HUES64 (cell line): ENCODE results near the gene PCSK5.

Experiments used
- H3K27ac ChIP-seq: 2 replicates; pipeline ENCODE4 v1.7.0; 2013; ENCODE audit warnings: low read depth, low read length, inconsistent platforms
- H3K27me3 ChIP-seq: 2 replicates; pipeline ENCODE4 v1.6.1; 2013; ENCODE audit warnings: mild to moderate bottlenecking, low read length; ENCODE audit not compliant: insufficient read depth
- H3K36me3 ChIP-seq: 2 replicates; pipeline ENCODE4 v1.6.1; 2013; ENCODE audit warnings: mild to moderate bottlenecking, low read length; ENCODE audit not compliant: insufficient read depth
- H3K4me1 ChIP-seq: 2 replicates; pipeline ENCODE4 v1.6.1; 2013; ENCODE audit warnings: mild to moderate bottlenecking, low read length, moderate library complexity; ENCODE audit not compliant: insufficient read depth
- H3K4me3 ChIP-seq: 2 replicates; pipeline ENCODE4 v1.5.1; 2013; ENCODE audit warnings: mild to moderate bottlenecking, low read length, moderate library complexity
- H3K9ac ChIP-seq: 2 replicates; pipeline ENCODE4 v1.6.1; 2013; ENCODE audit warnings: mild to moderate bottlenecking, low read depth, low read length
- H3K9me3 ChIP-seq: 2 replicates; pipeline ENCODE4 v1.6.1; 2013; ENCODE audit warnings: low read depth, low read length; ENCODE audit not compliant: insufficient read depth
- WGBS: fragments of 150-250, 120-280 bp; methylation state at CpG from one replicate; pipeline ENCODE4 v1.1.7; 2013; ENCODE audit warnings: missing lambda C conversion rate; 5-methylcytosine and 5-hydroxymethylcytosine counted together

PCSK5 gene

DNA sequence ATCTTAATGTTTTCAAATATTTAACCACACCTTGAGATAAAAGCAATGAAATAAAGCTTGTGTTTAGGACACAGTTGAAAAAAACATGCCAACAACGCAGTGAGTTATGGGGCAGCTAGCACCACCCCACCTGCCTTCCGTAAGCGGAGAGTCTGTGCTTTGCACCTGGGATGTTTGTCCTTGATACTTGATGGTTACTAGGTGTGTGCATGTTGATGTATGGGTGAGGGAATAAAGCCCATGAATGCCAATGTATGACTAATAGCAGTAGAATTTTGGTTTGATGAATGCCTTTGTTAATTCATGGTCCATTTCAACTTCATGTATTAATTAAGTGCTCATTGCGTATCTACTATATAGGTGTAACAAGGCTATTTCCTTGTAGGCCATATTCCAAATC lies 74.0 kb downstream of the PCSK5 start:
- Histone ChIP-seq H3K27me3 (no peaks in the 10 kb centered on the region), H3K9ac (no peak overlapping the region), H3K9me3 (no peaks in the 10 kb centered on the region), H3K4me3 (no peak overlapping the region), H3K4me1 (0 out of 2 replicates have a peak, but pooled peaks cover 6% of the 10 kb centered on the region), H3K27ac (no peak overlapping the region), H3K36me3 (no peaks in the 10 kb centered on the region)
- 96% methylated on average over 4 of the region's 4 CpGs for WGBS

DNA sequence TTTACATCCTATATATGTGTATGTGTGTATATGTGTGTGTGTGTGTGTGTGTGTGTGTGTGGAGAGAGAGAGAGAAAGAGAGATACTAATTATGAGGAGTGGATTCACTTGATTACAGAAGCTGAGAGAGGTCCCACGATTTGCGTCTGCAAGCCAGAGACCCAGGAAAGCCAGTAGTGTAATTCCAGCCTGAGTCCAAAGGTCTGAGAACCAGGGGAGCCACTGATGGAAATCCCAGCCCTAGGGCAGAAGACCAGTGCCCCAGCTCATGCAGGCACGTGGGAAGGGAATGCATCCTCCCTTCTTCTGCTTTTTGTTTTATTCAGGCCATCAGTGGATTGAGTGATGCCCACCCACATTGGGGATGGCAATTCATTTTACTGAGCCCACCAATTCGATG lies 74.8 kb downstream of the PCSK5 start:
- H3K9me3 ChIP-seq = no peaks in the 10 kb centered on the region
- H3K4me1 ChIP-seq = 0 out of 2 replicates have a peak, but pooled peaks cover 6% of the 10 kb centered on the region
- no peaks in the 10 kb centered on the region for H3K27me3 ChIP-seq
- no peak overlapping the region for H3K27ac ChIP-seq
- no peak overlapping the region for H3K9ac ChIP-seq
- H3K4me3 ChIP-seq = no peak overlapping the region
- H3K36me3 ChIP-seq = no peaks in the 10 kb centered on the region
- WGBS = 94% methylated on average over 4 of the region's 4 CpGs

DNA sequence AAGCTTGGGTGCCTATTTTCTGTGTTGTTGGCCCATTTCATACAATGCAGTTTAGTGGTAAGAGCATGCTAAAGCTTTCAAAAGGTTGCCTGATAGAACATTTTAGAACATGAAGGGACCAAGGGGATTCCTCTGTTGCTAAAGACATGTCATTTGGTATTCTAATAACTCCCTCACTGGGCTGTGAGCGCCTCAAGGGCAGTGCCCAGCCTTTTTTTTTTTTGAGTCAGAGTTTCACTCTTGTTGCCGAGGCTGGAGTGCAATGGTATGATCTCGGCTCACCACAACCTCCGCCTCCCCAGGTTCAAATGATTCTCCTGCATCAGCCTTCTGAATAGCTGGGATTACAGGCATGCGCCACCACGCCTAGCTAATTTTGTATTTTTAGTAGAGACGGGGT lies 77.1 kb downstream of the PCSK5 start:
- Histone ChIP-seq H3K9ac (no peak overlapping the region), H3K36me3 (no peaks in the 10 kb centered on the region), H3K9me3 (no peaks in the 10 kb centered on the region), H3K4me1 (0 out of 2 replicates have a peak, but pooled peaks cover 6% of the 10 kb centered on the region), H3K4me3 (no peak overlapping the region), H3K27ac (no peak overlapping the region), H3K27me3 (no peaks in the 10 kb centered on the region)
- WGBS = 95% methylated on average over 7 of the region's 7 CpGs

DNA sequence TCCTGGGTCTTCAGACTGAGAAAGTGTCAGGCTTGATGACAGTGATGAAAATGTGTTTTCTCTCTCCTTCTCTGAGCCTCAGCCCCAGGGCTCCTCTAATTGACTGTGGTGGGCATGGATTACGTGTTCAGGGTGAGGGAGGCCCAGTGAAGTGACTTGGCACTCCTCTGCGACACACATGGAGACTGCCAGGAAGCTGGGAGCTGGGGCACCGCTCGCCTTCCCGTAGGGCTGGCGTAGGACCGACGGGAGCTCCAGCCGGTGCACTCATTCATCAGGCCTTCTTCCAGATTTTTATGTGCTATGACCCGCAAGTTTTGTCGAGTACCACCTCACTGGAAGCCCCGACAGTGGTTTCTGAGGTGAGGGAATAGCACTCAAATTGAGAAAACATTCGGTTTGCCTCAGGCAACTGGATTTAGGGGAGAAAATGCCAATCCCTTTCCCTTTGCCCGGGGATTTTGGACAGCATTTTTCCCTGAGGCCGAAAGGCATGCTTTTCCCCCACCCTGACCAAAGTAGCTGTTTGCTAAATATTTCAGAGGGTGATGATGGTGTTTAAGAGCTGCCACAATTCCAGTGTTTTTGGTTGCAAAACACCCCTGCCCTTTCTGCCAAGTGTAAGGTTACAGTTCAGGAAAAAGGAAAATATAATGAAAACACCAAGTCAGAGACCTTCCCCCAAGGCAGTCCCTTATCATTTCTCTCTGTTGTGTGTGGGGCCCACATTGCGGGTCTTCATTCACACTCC lies 83.7 kb downstream of the PCSK5 start:
- H3K27me3 ChIP-seq = no peaks in the 10 kb centered on the region
- H3K36me3 ChIP-seq = no peaks in the 10 kb centered on the region
- peaks cover 26% of the 10 kb centered on the region for H3K4me1 ChIP-seq
- WGBS = 87% methylated on average over 16 of the region's 16 CpGs
- no peaks in the 10 kb centered on the region for H3K9me3 ChIP-seq
- H3K4me3 ChIP-seq = no peak overlapping the region
- no peak overlapping the region for H3K9ac ChIP-seq
- H3K27ac ChIP-seq = peak overlapping the region; percentile 8; the same call in 1 of the 2 replicates

DNA sequence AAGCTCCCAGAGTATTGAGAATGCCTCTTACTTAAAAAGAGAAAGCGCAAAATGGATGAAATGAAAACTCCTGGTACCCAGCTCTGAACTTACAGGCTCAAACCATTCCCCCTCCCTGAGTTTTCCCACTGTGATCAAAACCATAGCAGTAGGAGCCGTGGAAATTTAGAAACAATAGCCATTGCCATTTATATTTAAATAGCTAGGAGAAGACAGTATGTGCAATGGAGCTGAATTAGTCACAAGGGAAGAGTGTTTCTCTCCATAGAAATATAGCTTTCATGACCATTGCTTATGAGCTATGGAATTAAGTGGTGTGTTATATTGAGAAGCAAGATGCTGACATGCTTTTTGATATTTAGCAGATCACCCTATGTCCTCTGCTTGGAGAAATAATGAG lies 84.6 kb downstream of the PCSK5 start:
- Histone ChIP-seq H3K4me3 (no peak overlapping the region), H3K9me3 (no peaks in the 10 kb centered on the region), H3K9ac (no peak overlapping the region), H3K36me3 (no peaks in the 10 kb centered on the region), H3K4me1 (peaks cover 26% of the 10 kb centered on the region), H3K27me3 (no peaks in the 10 kb centered on the region), H3K27ac (no peak overlapping the region)
- WGBS = 100% methylated on average over 1 of the region's 2 CpGs

DNA sequence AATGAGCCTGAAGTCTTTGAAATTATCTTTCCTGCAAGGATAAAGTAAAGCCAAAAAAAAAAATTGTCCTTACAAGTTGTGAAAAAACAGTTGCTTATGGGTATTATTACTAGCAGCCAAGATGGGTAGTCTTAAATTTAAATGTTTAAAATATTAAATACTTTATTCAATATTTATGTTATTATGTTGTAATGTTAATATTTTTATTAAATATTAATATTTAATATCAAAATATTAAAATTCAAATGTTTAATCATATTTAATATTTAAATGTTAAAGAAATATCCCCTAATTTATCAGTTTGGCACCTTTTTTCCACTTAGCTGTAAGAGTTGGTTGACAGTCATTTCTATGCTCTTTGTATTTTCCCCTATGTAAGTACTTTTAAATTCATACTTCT lies 86.1 kb downstream of the PCSK5 start:
- no peak overlapping the region for H3K27ac ChIP-seq
- H3K27me3 ChIP-seq = no peaks in the 10 kb centered on the region
- H3K9ac ChIP-seq = no peak overlapping the region
- no peaks in the 10 kb centered on the region for H3K36me3 ChIP-seq
- H3K9me3 ChIP-seq = no peaks in the 10 kb centered on the region
- H3K4me1 ChIP-seq = peaks cover 26% of the 10 kb centered on the region
- no peak overlapping the region for H3K4me3 ChIP-seq

DNA sequence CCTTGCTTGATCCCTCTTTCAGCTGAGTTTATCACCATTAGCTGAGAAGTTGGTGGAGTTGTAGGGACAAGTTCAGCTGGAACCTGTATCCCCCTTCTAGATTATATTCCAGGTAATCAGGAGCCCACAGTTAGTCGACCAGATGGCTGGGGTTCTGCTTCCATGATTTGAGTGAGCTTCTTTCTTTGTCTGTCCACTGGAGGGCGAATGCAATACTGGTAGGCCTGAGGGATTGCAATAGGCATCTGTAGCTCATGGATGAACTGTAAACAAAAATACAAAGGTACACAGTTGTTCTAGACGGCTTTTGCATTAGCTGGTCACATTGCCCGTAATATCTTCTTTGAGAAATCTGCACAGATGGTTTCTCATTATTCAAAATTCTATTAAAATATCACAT lies 88.9 kb downstream of the PCSK5 start:
- 75% methylated on average over 4 of the region's 4 CpGs for WGBS
- Histone ChIP-seq H3K4me1 (peaks cover 21% of the 10 kb centered on the region), H3K36me3 (no peaks in the 10 kb centered on the region)

DNA sequence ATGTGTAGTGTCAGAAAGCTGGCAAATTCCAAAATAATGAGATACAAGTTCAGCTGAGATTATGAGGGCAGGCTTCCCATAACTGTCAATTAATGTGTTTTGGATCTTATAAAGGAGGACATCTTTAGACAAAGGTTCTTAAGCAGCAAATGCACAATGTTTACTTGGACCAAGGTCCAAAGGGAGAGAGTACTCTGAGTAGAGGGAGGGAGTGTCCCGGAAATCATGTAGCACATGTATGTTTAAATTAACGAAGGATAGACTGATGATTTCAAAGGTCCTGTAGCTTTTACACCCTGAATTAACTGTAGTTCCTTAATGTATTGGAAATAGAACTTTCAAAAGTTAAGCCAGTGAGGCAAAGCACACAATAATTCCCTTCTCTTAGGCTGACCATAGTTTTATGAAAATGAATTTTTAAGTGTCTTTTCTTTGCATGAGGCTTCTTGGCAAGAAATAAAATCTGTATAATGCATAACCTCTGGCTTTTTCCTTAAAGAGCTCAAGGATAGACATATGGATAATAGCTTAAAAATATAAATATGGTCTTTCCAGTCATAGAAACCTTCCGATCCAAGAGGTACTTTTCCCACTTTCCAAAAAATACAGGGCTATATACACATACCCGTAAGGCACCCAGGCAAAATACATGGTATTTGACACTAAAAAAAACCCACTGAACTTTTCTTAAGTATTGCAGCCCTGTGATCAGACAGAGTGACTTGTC lies 93.0 kb downstream of the PCSK5 start:
- H3K27me3 ChIP-seq = no peaks in the 10 kb centered on the region
- no peak overlapping the region for H3K9ac ChIP-seq
- no peak overlapping the region for H3K4me3 ChIP-seq
- peaks cover 3% of the 10 kb centered on the region; the same call in 1 of the 2 replicates for H3K36me3 ChIP-seq
- 95% methylated on average over 4 of the region's 4 CpGs for WGBS
- H3K27ac ChIP-seq = no peak overlapping the region
- H3K9me3 ChIP-seq = no peaks in the 10 kb centered on the region
- no peaks in the 10 kb centered on the region for H3K4me1 ChIP-seq

More for the DNA sequence above, 88.9 kb downstream of the PCSK5 start:
- no peaks in the 10 kb centered on the region for H3K9me3 ChIP-seq
- no peak overlapping the region for H3K9ac ChIP-seq
- no peak overlapping the region for H3K4me3 ChIP-seq
- H3K27ac ChIP-seq = no peak overlapping the region
- H3K27me3 ChIP-seq = no peaks in the 10 kb centered on the region

DNA sequence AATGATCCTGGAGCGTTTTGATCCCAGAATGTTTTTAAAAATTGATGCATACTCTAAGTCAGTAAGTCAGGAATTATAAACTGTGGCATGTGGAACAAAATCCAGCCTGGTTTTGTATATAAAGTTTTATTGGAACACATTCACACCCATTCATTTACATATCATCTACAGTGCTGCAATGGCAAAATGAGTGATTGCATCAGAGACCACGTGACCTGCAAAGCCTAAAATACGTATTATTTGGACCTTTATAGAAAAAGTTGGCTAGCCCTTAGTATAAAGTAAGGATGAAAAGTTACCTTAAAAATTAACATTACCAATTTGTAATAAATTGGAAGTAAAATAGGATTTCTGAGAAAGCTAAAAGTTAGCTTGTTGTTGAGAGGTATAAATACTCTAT lies 95.0 kb downstream of the PCSK5 start:
- Histone ChIP-seq H3K27me3 (no peaks in the 10 kb centered on the region), H3K27ac (no peak overlapping the region), H3K4me3 (no peak overlapping the region), H3K9me3 (no peaks in the 10 kb centered on the region), H3K9ac (no peak overlapping the region), H3K36me3 (peaks cover 3% of the 10 kb centered on the region; the same call in 1 of the 2 replicates), H3K4me1 (no peaks in the 10 kb centered on the region)
- 100% methylated on average over 2 of the region's 3 CpGs for WGBS

DNA sequence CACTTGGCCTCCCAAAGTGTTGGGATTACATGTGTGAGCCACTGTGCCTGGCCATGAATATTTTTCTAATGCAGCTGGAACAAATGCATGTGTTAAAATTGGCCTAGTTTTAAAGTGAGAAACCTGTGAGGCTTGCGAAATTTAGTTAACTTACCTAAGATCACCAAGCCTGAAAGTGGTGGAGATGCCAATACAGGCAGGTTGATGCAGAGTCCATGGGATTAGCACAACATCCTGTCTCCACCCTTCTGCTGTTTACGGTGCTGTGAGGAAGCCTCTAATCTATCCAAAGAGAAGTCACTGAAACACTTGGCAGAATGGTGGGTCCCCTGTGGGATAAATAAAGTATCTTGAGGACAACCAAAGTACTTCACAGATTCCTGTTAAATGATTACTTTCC lies 98.2 kb downstream of the PCSK5 start:
- 95% methylated on average over 2 of the region's 2 CpGs for WGBS
- H3K36me3 ChIP-seq = peaks cover 3% of the 10 kb centered on the region; the same call in 1 of the 2 replicates

DNA sequence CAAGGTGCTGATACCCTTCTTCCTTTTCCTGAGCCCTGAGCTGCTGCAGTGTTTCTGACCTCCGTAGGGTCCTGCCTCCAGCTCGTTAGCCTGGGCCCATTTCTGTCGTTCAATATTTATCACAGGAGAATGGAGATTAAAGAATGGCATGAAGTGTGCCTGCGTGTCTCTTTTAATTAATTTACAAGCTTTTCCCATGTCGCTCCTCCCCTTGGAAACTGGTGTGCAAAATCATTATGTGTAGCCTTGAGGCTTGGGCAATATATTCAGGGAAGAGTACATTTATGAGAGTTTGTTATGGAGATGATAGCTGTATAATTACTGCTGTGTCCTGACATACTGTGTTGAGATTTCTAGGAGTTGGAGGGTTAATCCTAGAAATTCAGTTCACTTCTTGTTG lies 99.7 kb downstream of the PCSK5 start:
- H3K36me3 ChIP-seq = peaks cover 3% of the 10 kb centered on the region; the same call in 1 of the 2 replicates
- no peak overlapping the region for H3K9ac ChIP-seq
- H3K27me3 ChIP-seq = no peaks in the 10 kb centered on the region
- peaks cover 4% of the 10 kb centered on the region; the same call in 1 of the 2 replicates for H3K4me1 ChIP-seq
- H3K9me3 ChIP-seq = no peaks in the 10 kb centered on the region
- no peak overlapping the region for H3K4me3 ChIP-seq
- 97% methylated on average over 5 of the region's 5 CpGs for WGBS
- no peak overlapping the region for H3K27ac ChIP-seq

More for the DNA sequence above, 98.2 kb downstream of the PCSK5 start:
- H3K27me3 ChIP-seq = no peaks in the 10 kb centered on the region
- no peak overlapping the region for H3K9ac ChIP-seq
- H3K4me1 ChIP-seq = no peaks in the 10 kb centered on the region
- H3K27ac ChIP-seq = no peak overlapping the region
- H3K9me3 ChIP-seq = no peaks in the 10 kb centered on the region
- H3K4me3 ChIP-seq = no peak overlapping the region
